Tibial nerve (tissue), 4 donors: Measurements from ENCODE around the gene PLXNA4. TPM values are rescaled to one million over a fixed set of nuclear protein-coding genes. Genes with fewer than 3 reads are reported as not detected.

ENCODE experiments used
- DNase-seq, 2 donors: peaks; one replicate each; pipeline ENCODE4 v3.0.0-alpha.2; 2019; ENCODE audit warnings: low spot score in 2 of 2
- H3K27ac ChIP-seq, 4 donors: fragments of 200-600 bp; sonication (generic) in 3 of 4; one replicate each; pipeline ENCODE4 v1.5.1; 2017 to 2019; ENCODE audit warnings: mild to moderate bottlenecking in 1 of 4
- H3K27me3 ChIP-seq, 2 donors: fragments of 200-600 bp; sonication (generic) in 1 of 2; one replicate each; pipeline versions ENCODE4 v1.5.1 to v1.6.0; 2017 to 2019
- H3K36me3 ChIP-seq, 3 donors: fragments of 200-600 bp; sonication (generic); one replicate each; pipeline ENCODE4 v1.5.1; 2018 to 2019
- H3K4me1 ChIP-seq, 4 donors: fragments of 200-600 bp; sonication (generic) in 3 of 4; one replicate each; pipeline ENCODE4 v1.5.1; 2017 to 2019
- H3K4me3 ChIP-seq, 4 donors: fragments of 200-600 bp; sonication (generic) in 3 of 4; one replicate each; pipeline ENCODE4 v1.5.1; 2017 to 2019; ENCODE audit warnings: mild to moderate bottlenecking in 1 of 4, moderate library complexity in 1 of 4
- H3K9me3 ChIP-seq, 4 donors: fragments of 200-600 bp; sonication (generic) in 3 of 4; one replicate each; pipeline ENCODE4 v1.5.1; 2017 to 2019
- CTCF ChIP-seq, 5 experiments: fragments of 200-600 bp in 3 of 5; fragments of 450-650 bp in 2 of 5; sonication (generic) in 3 of 5; IDR thresholded peaks; one replicate each; pipeline ENCODE4 v1.5.1; 2016 to 2019; ENCODE audit warnings: antibody characterized with exemption in 5 of 5, mild to moderate bottlenecking in 3 of 5, moderate library complexity in 2 of 5
- EP300 ChIP-seq, 2 donors: sonication (generic); formaldehyde crosslinking; IDR thresholded peaks; one replicate each; pipeline ENCODE4 v1.6.1; 2017; ENCODE audit warnings: antibody characterized with exemption in 2 of 2, mild to moderate bottlenecking in 1 of 2
- POLR2A ChIP-seq, 2 donors: fragments of 450-650 bp; IDR thresholded peaks; one replicate each; pipeline ENCODE4 v1.6.1; 2017; ENCODE audit warnings: antibody characterized with exemption in 2 of 2, mild to moderate bottlenecking in 2 of 2, moderate library complexity in 2 of 2
- WGBS, 2 donors: methylation state at CpG; one replicate each; pipeline ENCODE4 v1.1.5; 2018; 5-methylcytosine and 5-hydroxymethylcytosine counted together
- total RNA-seq, 4 donors: library from RNA; depleted of rRNA; stranded (reverse); fragments of >200 nt; gene quantifications; one replicate each; pipeline ENCODE4 v1.1.0, GENCODE V29; 2016

PLXNA4 gene
- total RNA-seq, 4 donors from 2014 or later, result 12.6 to 32.4 (median 13.7) TPM

GRCh38 chr7:132355048-132355447, 221.2 kb downstream of the PLXNA4 start:
- no peak overlapping the region for H3K27ac ChIP-seq
- WGBS, 2 donors, result 74% methylated on average over 5 of the region's 5 CpGs
- DNase-seq, result no peak
- no peak overlapping the region for H3K4me3 ChIP-seq
- H3K9me3 ChIP-seq, result no peaks in the 10 kb centered on the region
- no peak for TF ChIP-seq POLR2A (IDR thresholded peaks at IDR 0.05)
- TF ChIP-seq EP300 (IDR thresholded peaks at IDR 0.05), result no peak
- TF ChIP-seq CTCF (IDR thresholded peaks at IDR 0.05), result no peak
- no peaks in the 10 kb centered on the region for H3K36me3 ChIP-seq
- H3K27me3 ChIP-seq, result peaks cover 0 to 3% of the 10 kb centered on the region in 2 donors
- peaks cover 0 to 33% (median 6%) of the 10 kb centered on the region in 4 donors for H3K4me1 ChIP-seq

GRCh38 chr7:132354527-132354926, 221.7 kb downstream of the PLXNA4 start:
- TF ChIP-seq EP300 (IDR thresholded peaks at IDR 0.05), result peak in 1 of 2 donors; percentile 30
- TF ChIP-seq CTCF (IDR thresholded peaks at IDR 0.05), result no peak
- no peak for TF ChIP-seq POLR2A (IDR thresholded peaks at IDR 0.05)
- no peak overlapping the region for H3K27ac ChIP-seq
- no peak overlapping the region for H3K4me3 ChIP-seq
- peak in 1 of 2 donors; percentile 21 for DNase-seq
- H3K4me1 ChIP-seq, result peaks cover 0 to 33% (median 6%) of the 10 kb centered on the region in 4 donors
- H3K9me3 ChIP-seq, result no peaks in the 10 kb centered on the region
- H3K36me3 ChIP-seq, result no peaks in the 10 kb centered on the region
- H3K27me3 ChIP-seq, result peaks cover 0 to 3% of the 10 kb centered on the region in 2 donors
- 70% methylated on average over 4 of the region's 4 CpGs for WGBS, 2 donors

GRCh38 chr7:132353936-132354335, 222.3 kb downstream of the PLXNA4 start:
- Histone ChIP-seq H3K9me3 (no peaks in the 10 kb centered on the region), H3K36me3 (no peaks in the 10 kb centered on the region), H3K27ac (no peak overlapping the region), H3K4me1 (peaks cover 0 to 33% (median 6%) of the 10 kb centered on the region in 4 donors), H3K4me3 (no peak overlapping the region), H3K27me3 (peaks cover 0 to 8% of the 10 kb centered on the region in 2 donors)
- DNase-seq, result no peak
- 61 to 62% methylated on average over 5 of the region's 5 CpGs for WGBS, 2 donors
- TF ChIP-seq CTCF (IDR thresholded peaks at IDR 0.05) (no peak), EP300 (IDR thresholded peaks at IDR 0.05) (no peak), POLR2A (IDR thresholded peaks at IDR 0.05) (no peak)

- peaks cover 0 to 33% (median 4%) of the 10 kb centered on the region in 4 donors for H3K4me1 ChIP-seq
- H3K36me3 ChIP-seq, result no peaks in the 10 kb centered on the region
- no peaks in the 10 kb centered on the region for H3K9me3 ChIP-seq
- H3K27me3 ChIP-seq, result peaks cover 0 to 10% of the 10 kb centered on the region in 2 donors
- no peak overlapping the region for H3K4me3 ChIP-seq
- TF ChIP-seq EP300 (IDR thresholded peaks at IDR 0.05) (peak; percentile 48 to 74), POLR2A (IDR thresholded peaks at IDR 0.05) (no peak), CTCF (IDR thresholded peaks at IDR 0.05) (no peak)
- 24 to 25% methylated on average over 6 of the region's 6 CpGs for WGBS, 2 donors
- no peak for DNase-seq
- H3K27ac ChIP-seq, result peak overlapping the region in 1 of 4 donors; percentile 54
These were observed 223.5 kb downstream of the PLXNA4 start for GRCh38 chr7:132352800-132353199.

GRCh38 chr7:132351954-132352499, 224.2 kb downstream of the PLXNA4 start:
- no peak for TF ChIP-seq POLR2A (IDR thresholded peaks at IDR 0.05)
- TF ChIP-seq EP300 (IDR thresholded peaks at IDR 0.05), result no peak
- TF ChIP-seq CTCF (IDR thresholded peaks at IDR 0.05), result no peak
- Histone ChIP-seq H3K4me3 (no peak overlapping the region), H3K36me3 (no peaks in the 10 kb centered on the region), H3K27me3 (peaks cover 0 to 10% of the 10 kb centered on the region in 2 donors), H3K4me1 (peaks cover 0 to 28% (median 2%) of the 10 kb centered on the region in 4 donors), H3K9me3 (no peaks in the 10 kb centered on the region), H3K27ac (peak overlapping the region in 2 of 4 donors; percentile 28 to 54)
- no peak for DNase-seq
- WGBS, 2 donors, result 29 to 39% methylated on average over 12 of the region's 12 CpGs
